Measurements from ENCODE around the gene MAP4K1.
"Not testable (repeated sequence)": the region's sequence is repeated elsewhere in the genome, so short reads cannot be mapped to it uniquely, and the experiment has no call there.

MAP4K1 gene

GRCh38 chr19:38587562-38587961 is 30.2 kb downstream of the MAP4K1 start:
- DNase-seq (ENCODE audit: low read depth in 2 of 2) = no peak
- no peak for TF ChIP-seq CTCF (IDR thresholded peaks at IDR 0.05; ENCODE audit: low read depth, low read length)

GRCh38 chr19:38583985-38584305 is 33.8 kb downstream of the MAP4K1 start:
- TF ChIP-seq CTCF (IDR thresholded peaks at IDR 0.05; ENCODE audit: low read depth, low read length) = no peak
- DNase-seq (ENCODE audit: low read depth in 2 of 2) = no peak
- H3K4me3 ChIP-seq (replicated peaks in 1 of 2; ENCODE audit: low read depth in 2 of 2, low read length in 2 of 2) = no peak overlapping the region

More at GRCh38 chr19:38587562-38587961, 30.2 kb downstream of the MAP4K1 start:
- H3K4me3 ChIP-seq (replicated peaks in 1 of 2; ENCODE audit: low read depth in 2 of 2, low read length in 2 of 2) = no peak overlapping the region

- no peak for TF ChIP-seq CTCF (IDR thresholded peaks at IDR 0.05; ENCODE audit: low read depth, low read length)
- no peak for DNase-seq (ENCODE audit: low read depth in 2 of 2)
Observed at GRCh38 chr19:38583219-38583984, 34.4 kb downstream of the MAP4K1 start.

GRCh38 chr19:38580080-38580479 is 37.7 kb downstream of the MAP4K1 start:
- no peak overlapping the region for H3K4me3 ChIP-seq (replicated peaks in 1 of 2; ENCODE audit: low read depth in 2 of 2, low read length in 2 of 2)
- DNase-seq (ENCODE audit: low read depth in 2 of 2) = no peak
- TF ChIP-seq CTCF (IDR thresholded peaks at IDR 0.05; ENCODE audit: low read depth, low read length) = no peak

More at GRCh38 chr19:38583219-38583984, 34.4 kb downstream of the MAP4K1 start:
- no peak overlapping the region for H3K4me3 ChIP-seq (replicated peaks in 1 of 2; ENCODE audit: low read depth in 2 of 2, low read length in 2 of 2)

GRCh38 chr19:38579304-38579703 is 38.4 kb downstream of the MAP4K1 start:
- DNase-seq (ENCODE audit: low read depth in 2 of 2); H3K4me3 ChIP-seq (replicated peaks in 1 of 2; ENCODE audit: low read depth in 2 of 2, low read length in 2 of 2): not testable (repeated sequence)

GRCh38 chr19:38577826-38578225 is 39.9 kb downstream of the MAP4K1 start:
- no peak for DNase-seq (ENCODE audit: low read depth in 2 of 2)
- no peak for TF ChIP-seq CTCF (IDR thresholded peaks at IDR 0.05; ENCODE audit: low read depth, low read length)
- no peak overlapping the region for H3K4me3 ChIP-seq (replicated peaks in 1 of 2; ENCODE audit: low read depth in 2 of 2, low read length in 2 of 2)

- TF ChIP-seq CTCF (IDR thresholded peaks at IDR 0.05; ENCODE audit: low read depth, low read length) = no peak
- DNase-seq (ENCODE audit: low read depth in 2 of 2) = no peak
- no peak overlapping the region for H3K4me3 ChIP-seq (replicated peaks in 1 of 2; ENCODE audit: low read depth in 2 of 2, low read length in 2 of 2)
Observed at GRCh38 chr19:38571682-38572081, 46.1 kb downstream of the MAP4K1 start.
